Loucy (cell line): ENCODE measurements around the gene ARL14.
A peak's percentile ranks its signal among the peaks of the same experiment; 100 is the strongest.

Source experiments
- H2AFZ ChIP-seq: fragments of 200-600 bp; sonication (generic); 2 replicates; pipeline ENCODE4 v1.6.0; 2016; ENCODE audit warnings: antibody characterized with exemption, mild to moderate bottlenecking, low read length, moderate library complexity
- H3F3A ChIP-seq: fragments of 200-600 bp; 2 replicates; pipeline ENCODE4 v1.6.0; 2016; ENCODE audit warnings: antibody characterized with exemption, low read depth, mild to moderate bottlenecking
- H3K27me3 ChIP-seq: fragments of 200-600 bp; sonication (generic); 2 replicates; pipeline ENCODE4 v1.6.1; 2014; ENCODE audit warnings: low read length, mild to moderate bottlenecking; ENCODE audit not compliant: insufficient read depth, poor library complexity, severe bottlenecking
- H3K36me3 ChIP-seq: fragments of 200-600 bp; sonication (generic); 2 replicates; pipeline ENCODE4 v1.6.1; 2016; ENCODE audit warnings: low read length; ENCODE audit not compliant: insufficient read depth
- H3K4me1 ChIP-seq: fragments of 200-600 bp; sonication (generic); 2 replicates; pipeline ENCODE4 v1.5.1; 2014; ENCODE audit warnings: low read length, mild to moderate bottlenecking; ENCODE audit not compliant: insufficient read depth, poor library complexity, severe bottlenecking
- H3K4me2 ChIP-seq: fragments of 200-600 bp; sonication (generic); 2 replicates; pipeline ENCODE4 v1.6.0; 2014; ENCODE audit warnings: antibody characterized with exemption, low read length, low read depth, mild to moderate bottlenecking; ENCODE audit not compliant: poor library complexity, severe bottlenecking
- H3K4me3 ChIP-seq: fragments of 200-600 bp; sonication (generic); 2 replicates; pipeline ENCODE4 v1.5.1; 2014; ENCODE audit warnings: low read length, mild to moderate bottlenecking, mixed read lengths; ENCODE audit not compliant: poor library complexity, severe bottlenecking
- H3K79me2 ChIP-seq: fragments of 200-600 bp; sonication (generic); 2 replicates; pipeline ENCODE4 v1.6.1; 2014; ENCODE audit warnings: low read length; ENCODE audit not compliant: insufficient read depth
- H3K9ac ChIP-seq: fragments of 200-600 bp; sonication (generic); 2 replicates; pipeline ENCODE4 v1.6.0; 2014; ENCODE audit warnings: mild to moderate bottlenecking, low read depth, low read length, moderate library complexity; ENCODE audit not compliant: poor library complexity, severe bottlenecking
- H3K9me2 ChIP-seq: fragments of 200-600 bp; sonication (generic); replicated peaks from 2 replicates; pipeline ENCODE4 v1.6.1; 2016; ENCODE audit warnings: low read depth, low read length, mixed read lengths
- H3K9me3 ChIP-seq: fragments of 200-600 bp; sonication (generic); 2 replicates; pipeline ENCODE4 v1.6.1; 2014; ENCODE audit warnings: mild to moderate bottlenecking, antibody characterized with exemption, low read length, low read depth; ENCODE audit not compliant: insufficient read depth
- H4K20me1 ChIP-seq: fragments of 200-600 bp; sonication (generic); 2 replicates; pipeline ENCODE4 v1.6.0; 2014; ENCODE audit warnings: antibody characterized with exemption, low read length, mild to moderate bottlenecking; ENCODE audit not compliant: insufficient read depth, poor library complexity, severe bottlenecking
- CTCF ChIP-seq: fragments of 200-600 bp; sonication (generic); conservative IDR thresholded peaks from 2 replicates; pipeline ENCODE4 v1.5.1; 2014; ENCODE audit warnings: mild to moderate bottlenecking, antibody characterized with exemption, low read length
- EZH2phosphoT487 ChIP-seq: fragments of 200-600 bp; IDR thresholded peaks from 2 replicates; pipeline ENCODE4 v1.6.1; 2018; ENCODE audit warnings: antibody characterized with exemption, mild to moderate bottlenecking, moderate library complexity, borderline replicate concordance

Gene ARL14

GRCh38 chr3:160665784-160666526, 11.0 kb upstream of the ARL14 start:
- peak overlapping the region; percentile 4 for H3K4me2 ChIP-seq
- H3K36me3 ChIP-seq: no peaks in the 10 kb centered on the region
- no peaks in the 10 kb centered on the region for H3K79me2 ChIP-seq
- no peak overlapping the region for H3K4me3 ChIP-seq
- no peaks in the 10 kb centered on the region for H4K20me1 ChIP-seq
- H3K27me3 ChIP-seq: no peaks in the 10 kb centered on the region
- no peaks in the 10 kb centered on the region for H3K9me3 ChIP-seq
- H3K4me1 ChIP-seq: peaks cover 8% of the 10 kb centered on the region
- no peaks in the 10 kb centered on the region for H3K9me2 ChIP-seq
- H3K9ac ChIP-seq: no peak overlapping the region
- H2AFZ ChIP-seq: peak overlapping the region; percentile 34
- TF ChIP-seq CTCF (no peak), EZH2phosphoT487 (no peak)
- no peaks in the 10 kb centered on the region for H3F3A ChIP-seq

GRCh38 chr3:160667452-160667851, 9.5 kb upstream of the ARL14 start:
- Histone ChIP-seq H3K79me2 (no peaks in the 10 kb centered on the region), H3F3A (no peaks in the 10 kb centered on the region), H3K27me3 (no peaks in the 10 kb centered on the region), H3K9me2 (no peaks in the 10 kb centered on the region), H3K4me2 (no peak overlapping the region), H2AFZ (no peak overlapping the region), H3K4me3 (no peak overlapping the region), H4K20me1 (no peaks in the 10 kb centered on the region), H3K9ac (no peak overlapping the region), H3K9me3 (no peaks in the 10 kb centered on the region), H3K4me1 (peaks cover 4% of the 10 kb centered on the region), H3K36me3 (no peaks in the 10 kb centered on the region)
- TF ChIP-seq EZH2phosphoT487 (no peak), CTCF (no peak)

- Histone ChIP-seq H3K4me1 (peaks cover 4% of the 10 kb centered on the region), H3K4me3 (no peak overlapping the region), H3K9me3 (no peaks in the 10 kb centered on the region), H3K36me3 (no peaks in the 10 kb centered on the region), H4K20me1 (no peaks in the 10 kb centered on the region), H2AFZ (no peak overlapping the region), H3K9me2 (no peaks in the 10 kb centered on the region), H3K79me2 (no peaks in the 10 kb centered on the region), H3K27me3 (no peaks in the 10 kb centered on the region), H3F3A (no peaks in the 10 kb centered on the region), H3K4me2 (no peak overlapping the region), H3K9ac (no peak overlapping the region)
- TF ChIP-seq CTCF: no peak
- TF ChIP-seq EZH2phosphoT487: no peak
Observed at GRCh38 chr3:160668454-160668853, 8.5 kb upstream of the ARL14 start.
